SU-DHL-6 (cell line): ENCODE data around the gene TMEM214.
"Not testable (repeated sequence)": the region's sequence is repeated elsewhere in the genome, so short reads cannot be mapped to it uniquely, and the experiment has no call there.

Experiments used
- H2AFZ ChIP-seq: fragments of 200-600 bp; sonication (generic); 2 replicates; pipeline ENCODE4 v1.6.1; 2014; ENCODE audit warnings: low read depth, mild to moderate bottlenecking, moderate library complexity, mixed read lengths, antibody characterized with exemption, low read length; ENCODE audit not compliant: severe bottlenecking
- H3F3A ChIP-seq: fragments of 200-600 bp; shearing (Covaris generic); 2 replicates; pipeline ENCODE4 v1.6.0; 2016; ENCODE audit warnings: antibody characterized with exemption, mild to moderate bottlenecking; ENCODE audit not compliant: insufficient read depth
- H3K27ac ChIP-seq: fragments of 200-600 bp; sonication (generic); 2 replicates; pipeline ENCODE4 v1.5.1; 2016; ENCODE audit warnings: low read depth, mild to moderate bottlenecking, low read length, moderate library complexity, mixed read lengths
- H3K27me3 ChIP-seq: fragments of 200-600 bp; sonication (generic), shearing (Covaris generic); 2 replicates; pipeline ENCODE4 v1.6.0; 2014; ENCODE audit warnings: mild to moderate bottlenecking, low read length
- H3K36me3 ChIP-seq: fragments of 200-600 bp; sonication (generic); 2 replicates; pipeline ENCODE4 v1.6.1; 2014; ENCODE audit warnings: mild to moderate bottlenecking, low read length, mixed read lengths
- H3K4me2 ChIP-seq: fragments of 300-600, 200-600 bp; shearing (Covaris generic), sonication (generic); 2 replicates; pipeline ENCODE4 v1.6.0; 2014; ENCODE audit warnings: low read length, low read depth, mild to moderate bottlenecking; ENCODE audit not compliant: poor library complexity, severe bottlenecking
- H3K4me3 ChIP-seq: fragments of 200-600 bp; sonication (generic); 2 replicates; pipeline ENCODE4 v1.5.1; 2014; ENCODE audit warnings: antibody characterized with exemption, low read length, mild to moderate bottlenecking, mixed read lengths; ENCODE audit not compliant: insufficient read depth, poor library complexity, severe bottlenecking
- H3K79me2 ChIP-seq: fragments of 200-600 bp; sonication (generic); 2 replicates; pipeline ENCODE4 v1.6.1; 2014; ENCODE audit warnings: mild to moderate bottlenecking, low read length, moderate library complexity; ENCODE audit not compliant: insufficient read depth
- H3K9ac ChIP-seq: fragments of 200-600 bp; sonication (generic); 2 replicates; pipeline ENCODE4 v1.7.0; 2014; ENCODE audit warnings: mild to moderate bottlenecking, low read length
- H3K9me2 ChIP-seq: fragments of 200-600 bp; sonication (generic); replicated peaks from 2 replicates; pipeline ENCODE4 v1.6.1; 2014; ENCODE audit warnings: low read length; ENCODE audit not compliant: insufficient read depth
- H3K9me3 ChIP-seq: fragments of 200-600 bp; sonication (generic); 2 replicates; pipeline ENCODE4 v1.6.1; 2014; ENCODE audit warnings: low read length, mixed read lengths; ENCODE audit not compliant: insufficient read depth
- H4K20me1 ChIP-seq: fragments of 200-600 bp; sonication (generic); 2 replicates; pipeline ENCODE4 v1.6.1; 2014; ENCODE audit warnings: low read depth, mild to moderate bottlenecking, antibody characterized with exemption, low read length, moderate library complexity, mixed read lengths
- EZH2phosphoT487 ChIP-seq: fragments of 200-600 bp; sonication (generic), shearing (Covaris generic); conservative IDR thresholded peaks from 2 replicates; pipeline ENCODE4 v1.6.1; 2018; ENCODE audit warnings: mild to moderate bottlenecking, antibody characterized with exemption, low read length, moderate library complexity, mixed read lengths
- TF ChIP-seq, protein P1 (sequence below): fragments of 200-600 bp; sonication (generic); IDR thresholded peaks from one replicate; pipeline ENCODE4 v1.5.1; 2017; ENCODE audit warnings: antibody characterized with exemption, mild to moderate bottlenecking, low read length, moderate library complexity; ENCODE audit not compliant: insufficient read depth, poor library complexity, severe bottlenecking

The TMEM214 gene

DNA sequence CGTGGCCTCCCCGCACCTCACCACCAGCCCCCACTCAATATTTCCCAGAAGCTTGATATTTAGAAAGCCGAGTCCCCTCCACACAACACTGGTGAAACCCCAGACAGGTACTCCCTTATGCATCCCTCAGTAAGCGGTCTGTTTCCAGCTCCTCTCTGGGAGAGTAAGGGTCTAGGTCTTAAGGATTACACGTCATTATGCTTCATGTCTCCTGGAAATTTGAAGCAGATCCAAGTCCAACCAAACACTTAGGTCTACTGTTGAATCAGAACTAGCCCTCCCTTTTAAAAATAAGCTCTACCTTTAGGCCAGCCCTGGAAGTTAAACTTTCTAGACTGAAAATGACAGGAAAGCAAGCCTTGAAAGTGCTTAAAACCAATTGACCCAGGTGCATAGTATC, 40.2 kb downstream of the TMEM214 start:
- no peak overlapping the region for H3K9ac ChIP-seq
- H3K9me2 ChIP-seq, result no peaks in the 10 kb centered on the region
- H3K4me3 ChIP-seq, result no peak overlapping the region
- H4K20me1 ChIP-seq, result no peaks in the 10 kb centered on the region
- peaks cover 14% of the 10 kb centered on the region; the same call in 1 of the 2 replicates for H3F3A ChIP-seq
- H3K9me3 ChIP-seq, result no peaks in the 10 kb centered on the region
- TF ChIP-seq, protein P1, sequence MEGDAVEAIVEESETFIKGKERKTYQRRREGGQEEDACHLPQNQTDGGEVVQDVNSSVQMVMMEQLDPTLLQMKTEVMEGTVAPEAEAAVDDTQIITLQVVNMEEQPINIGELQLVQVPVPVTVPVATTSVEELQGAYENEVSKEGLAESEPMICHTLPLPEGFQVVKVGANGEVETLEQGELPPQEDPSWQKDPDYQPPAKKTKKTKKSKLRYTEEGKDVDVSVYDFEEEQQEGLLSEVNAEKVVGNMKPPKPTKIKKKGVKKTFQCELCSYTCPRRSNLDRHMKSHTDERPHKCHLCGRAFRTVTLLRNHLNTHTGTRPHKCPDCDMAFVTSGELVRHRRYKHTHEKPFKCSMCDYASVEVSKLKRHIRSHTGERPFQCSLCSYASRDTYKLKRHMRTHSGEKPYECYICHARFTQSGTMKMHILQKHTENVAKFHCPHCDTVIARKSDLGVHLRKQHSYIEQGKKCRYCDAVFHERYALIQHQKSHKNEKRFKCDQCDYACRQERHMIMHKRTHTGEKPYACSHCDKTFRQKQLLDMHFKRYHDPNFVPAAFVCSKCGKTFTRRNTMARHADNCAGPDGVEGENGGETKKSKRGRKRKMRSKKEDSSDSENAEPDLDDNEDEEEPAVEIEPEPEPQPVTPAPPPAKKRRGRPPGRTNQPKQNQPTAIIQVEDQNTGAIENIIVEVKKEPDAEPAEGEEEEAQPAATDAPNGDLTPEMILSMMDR, result no peak
- TF ChIP-seq EZH2phosphoT487, result no peak
- H3K79me2 ChIP-seq, result peaks cover 18% of the 10 kb centered on the region
- no peaks in the 10 kb centered on the region for H3K36me3 ChIP-seq
- H3K4me2 ChIP-seq, result no peak overlapping the region
- H3K27ac ChIP-seq, result no peak overlapping the region
- H2AFZ ChIP-seq, result no peak overlapping the region
- no peaks in the 10 kb centered on the region for H3K27me3 ChIP-seq

DNA sequence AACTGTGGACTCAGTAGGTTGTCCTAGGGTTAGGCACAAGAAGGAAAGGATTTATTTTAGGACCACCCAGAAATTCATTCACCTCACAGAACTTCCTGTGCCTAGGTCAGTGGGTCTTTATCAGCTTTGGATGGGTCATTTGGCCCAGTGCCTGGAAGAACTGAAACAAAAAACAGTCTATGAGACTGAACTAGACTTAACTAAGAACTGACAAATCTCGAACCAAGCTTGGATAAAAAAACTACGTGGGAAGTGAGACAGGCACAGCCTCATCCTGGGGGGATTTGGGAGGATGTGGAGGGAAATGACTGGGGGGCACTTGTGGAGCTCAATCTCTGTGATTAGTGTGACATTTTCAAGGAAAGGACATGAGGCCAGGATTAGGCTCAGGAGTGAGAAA, 41.0 kb downstream of the TMEM214 start:
- H2AFZ ChIP-seq, result no peak overlapping the region
- H3K36me3 ChIP-seq, result no peaks in the 10 kb centered on the region
- no peaks in the 10 kb centered on the region for H3K27me3 ChIP-seq
- no peak overlapping the region for H3K4me3 ChIP-seq
- H3K27ac ChIP-seq, result no peak overlapping the region
- no peak for TF ChIP-seq EZH2phosphoT487
- no peaks in the 10 kb centered on the region for H3K9me2 ChIP-seq
- H3K9me3 ChIP-seq, result no peaks in the 10 kb centered on the region
- no peak overlapping the region for H3K9ac ChIP-seq
- H4K20me1 ChIP-seq, result no peaks in the 10 kb centered on the region
- H3K79me2 ChIP-seq, result peaks cover 18% of the 10 kb centered on the region
- peaks cover 14% of the 10 kb centered on the region; the same call in 1 of the 2 replicates for H3F3A ChIP-seq
- no peak overlapping the region for H3K4me2 ChIP-seq

DNA sequence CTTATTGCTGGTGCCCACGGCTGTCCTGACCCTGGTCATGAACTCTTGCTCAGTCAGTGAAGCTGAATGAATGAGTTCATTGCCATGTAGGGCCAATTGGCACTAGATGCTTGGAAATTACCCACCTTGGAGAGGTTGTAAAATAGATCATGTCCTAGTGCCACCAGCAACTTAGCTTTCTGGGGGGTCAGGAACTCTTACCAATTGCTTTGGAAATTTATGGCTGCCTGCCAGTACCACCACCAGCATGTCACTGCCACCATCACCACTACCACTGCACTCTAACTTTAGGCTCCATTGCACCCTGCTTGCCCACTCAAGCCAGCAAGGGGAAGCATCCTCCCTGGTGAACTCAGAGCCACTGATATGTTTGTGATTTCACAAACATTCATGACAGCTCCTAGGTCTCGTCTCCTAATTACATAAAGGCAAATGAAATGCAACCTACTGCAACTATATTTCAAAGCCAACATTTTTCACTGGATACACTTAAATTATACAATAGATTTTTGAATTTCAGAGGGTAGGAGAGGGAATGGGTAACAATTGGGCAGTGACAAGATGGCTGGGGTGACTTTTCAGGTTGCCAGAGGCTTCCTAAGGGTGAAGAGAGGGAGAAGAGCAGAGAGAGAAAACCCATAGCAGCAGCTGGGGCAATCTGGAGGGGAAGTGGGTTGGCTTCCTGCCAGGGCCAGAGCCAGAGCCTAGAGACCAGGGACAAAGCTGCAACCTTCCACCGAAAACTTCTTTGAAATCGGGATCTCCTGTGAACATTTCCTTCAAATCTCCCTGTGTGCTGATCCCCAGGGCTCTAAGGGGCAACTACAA, 42.2 kb downstream of the TMEM214 start:
- Histone ChIP-seq H3K4me2 (peak overlapping the region; percentile 52), H3K9me3 (no peaks in the 10 kb centered on the region), H3K27me3 (no peaks in the 10 kb centered on the region), H3K4me3 (no peak overlapping the region), H3K27ac (peak overlapping the region; percentile 55), H3K79me2 (peaks cover 13% of the 10 kb centered on the region), H4K20me1 (no peaks in the 10 kb centered on the region), H3K9me2 (no peaks in the 10 kb centered on the region), H2AFZ (no peak overlapping the region), H3K9ac (peak overlapping the region; percentile 12; the same call in 1 of the 2 replicates), H3K36me3 (no peaks in the 10 kb centered on the region), H3F3A (peaks cover 14% of the 10 kb centered on the region; the same call in 1 of the 2 replicates)
- TF ChIP-seq EZH2phosphoT487, result no peak
- TF ChIP-seq, protein P1, result no peak

DNA sequence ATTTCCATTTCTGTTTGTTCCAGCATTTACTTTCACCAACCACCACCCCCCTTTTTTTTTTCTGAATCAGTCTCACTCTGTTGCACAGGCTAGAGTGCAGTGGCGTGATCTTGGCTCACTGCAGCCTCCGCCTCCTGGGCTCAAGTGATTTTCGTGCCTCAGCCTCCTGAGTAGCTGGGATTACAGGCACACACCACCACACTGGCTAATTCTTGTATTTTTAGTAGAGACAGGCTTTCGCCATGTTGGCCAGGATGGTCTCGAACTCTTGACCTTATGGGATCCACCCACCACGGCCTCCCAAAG, 42.8 kb downstream of the TMEM214 start:
- not testable (repeated sequence) for H3K79me2 ChIP-seq, H3K9me2 ChIP-seq, H3K36me3 ChIP-seq, H2AFZ ChIP-seq, H3K27me3 ChIP-seq, H4K20me1 ChIP-seq, H3K9me3 ChIP-seq, H3K4me3 ChIP-seq
- Histone ChIP-seq H3K4me2 (peak overlapping the region; percentile 52), H3K27ac (peak overlapping the region; percentile 55), H3K9ac (peak overlapping the region; percentile 12; the same call in 1 of the 2 replicates), H3F3A (peaks cover 14% of the 10 kb centered on the region; the same call in 1 of the 2 replicates)
